SK-N-MC (cell line): ENCODE results near the gene DIAPH2.

Experiments used
- EZH2 ChIP-seq: fragments of 200-600 bp; sonication (generic); IDR thresholded peaks from one replicate; pipeline ENCODE4 v1.6.1; 2017; ENCODE audit warnings: antibody characterized with exemption
- POLR2AphosphoS5 ChIP-seq: IDR thresholded peaks from 2 replicates; pipeline ENCODE4 v1.6.1; 2012; ENCODE audit warnings: mild to moderate bottlenecking, low read depth, low read length, borderline replicate concordance

DNA sequence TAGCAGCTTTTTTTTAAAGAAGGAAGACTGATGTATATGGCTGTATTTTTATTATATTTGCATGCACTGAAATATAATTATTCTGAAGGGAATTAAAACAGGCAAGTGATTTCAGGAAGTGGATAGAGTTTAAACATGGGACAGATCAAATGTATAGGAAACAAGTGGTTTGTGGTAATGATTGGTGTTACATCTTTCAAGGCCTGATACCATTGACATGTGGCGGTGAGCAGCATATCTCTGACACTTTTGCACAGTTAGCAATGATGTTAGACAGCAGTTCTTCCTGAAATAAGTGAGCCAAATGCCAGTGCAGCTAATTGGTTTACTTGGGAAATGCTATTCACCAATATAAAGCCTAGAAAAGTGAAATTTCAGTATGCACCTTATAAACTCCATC is 471.2 kb downstream of the DIAPH2 start:
- no peak for TF ChIP-seq POLR2AphosphoS5
- no peak for TF ChIP-seq EZH2
